ENCODE results near the gene ADAM23.
"Not testable (repeated sequence)": the region's sequence is repeated elsewhere in the genome, so short reads cannot be mapped to it uniquely, and the experiment has no call there.

Gene ADAM23, protein sequence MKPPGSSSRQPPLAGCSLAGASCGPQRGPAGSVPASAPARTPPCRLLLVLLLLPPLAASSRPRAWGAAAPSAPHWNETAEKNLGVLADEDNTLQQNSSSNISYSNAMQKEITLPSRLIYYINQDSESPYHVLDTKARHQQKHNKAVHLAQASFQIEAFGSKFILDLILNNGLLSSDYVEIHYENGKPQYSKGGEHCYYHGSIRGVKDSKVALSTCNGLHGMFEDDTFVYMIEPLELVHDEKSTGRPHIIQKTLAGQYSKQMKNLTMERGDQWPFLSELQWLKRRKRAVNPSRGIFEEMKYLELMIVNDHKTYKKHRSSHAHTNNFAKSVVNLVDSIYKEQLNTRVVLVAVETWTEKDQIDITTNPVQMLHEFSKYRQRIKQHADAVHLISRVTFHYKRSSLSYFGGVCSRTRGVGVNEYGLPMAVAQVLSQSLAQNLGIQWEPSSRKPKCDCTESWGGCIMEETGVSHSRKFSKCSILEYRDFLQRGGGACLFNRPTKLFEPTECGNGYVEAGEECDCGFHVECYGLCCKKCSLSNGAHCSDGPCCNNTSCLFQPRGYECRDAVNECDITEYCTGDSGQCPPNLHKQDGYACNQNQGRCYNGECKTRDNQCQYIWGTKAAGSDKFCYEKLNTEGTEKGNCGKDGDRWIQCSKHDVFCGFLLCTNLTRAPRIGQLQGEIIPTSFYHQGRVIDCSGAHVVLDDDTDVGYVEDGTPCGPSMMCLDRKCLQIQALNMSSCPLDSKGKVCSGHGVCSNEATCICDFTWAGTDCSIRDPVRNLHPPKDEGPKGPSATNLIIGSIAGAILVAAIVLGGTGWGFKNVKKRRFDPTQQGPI

DNA sequence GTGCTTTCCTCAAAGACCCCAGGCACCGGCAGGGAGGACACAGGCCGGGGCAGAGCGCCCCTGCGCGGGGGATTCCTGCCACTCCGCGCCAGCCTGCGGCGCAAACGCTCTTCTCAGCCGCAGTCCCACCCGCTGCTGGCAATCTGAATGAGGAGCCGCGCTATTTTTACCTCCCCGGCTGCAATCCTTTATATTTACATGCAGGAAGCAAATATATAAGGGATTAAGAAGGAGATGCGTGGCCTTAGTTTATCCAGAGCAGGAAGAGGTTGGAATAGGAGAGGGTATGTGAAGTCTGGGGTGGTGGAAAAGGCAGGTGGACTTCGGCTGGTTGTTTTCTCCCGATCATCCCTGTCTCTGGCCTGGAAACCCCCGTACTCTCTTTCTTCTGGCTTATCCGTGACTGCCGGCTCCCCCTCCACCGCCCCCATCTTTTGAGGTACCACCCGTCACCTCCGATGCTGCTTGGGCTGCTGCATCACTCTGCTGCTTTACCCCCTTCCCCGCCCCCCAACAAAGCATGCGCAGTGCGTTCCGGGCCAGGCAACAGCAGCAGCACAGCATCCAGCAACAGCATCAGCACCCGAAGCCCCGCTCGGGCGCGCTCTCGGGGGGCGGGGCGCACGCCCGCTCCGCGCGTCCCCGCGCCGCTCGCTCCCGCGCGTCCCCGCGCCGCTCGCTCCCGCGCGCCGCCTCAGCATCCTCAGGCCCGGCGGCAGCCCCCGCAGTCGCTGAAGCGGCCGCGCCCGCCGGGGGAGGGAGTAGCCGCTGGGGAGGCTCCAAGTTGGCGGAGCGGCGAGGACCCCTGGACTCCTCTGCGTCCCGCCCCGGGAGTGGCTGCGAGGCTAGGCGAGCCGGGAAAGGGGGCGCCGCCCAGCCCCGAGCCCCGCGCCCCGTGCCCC lies at the start of gene ADAM23:
TSS of gene ADAM23 (plus strand) at position 700 of the 902 bp plus-strand sequence. CDS start 335 bp downstream, outside the sequence.
- peak; percentile 11 to 39 (median 31) for DNase-seq (ENCODE audit: low read depth in 4 of 4, low spot score in 1 of 4)

DNA sequence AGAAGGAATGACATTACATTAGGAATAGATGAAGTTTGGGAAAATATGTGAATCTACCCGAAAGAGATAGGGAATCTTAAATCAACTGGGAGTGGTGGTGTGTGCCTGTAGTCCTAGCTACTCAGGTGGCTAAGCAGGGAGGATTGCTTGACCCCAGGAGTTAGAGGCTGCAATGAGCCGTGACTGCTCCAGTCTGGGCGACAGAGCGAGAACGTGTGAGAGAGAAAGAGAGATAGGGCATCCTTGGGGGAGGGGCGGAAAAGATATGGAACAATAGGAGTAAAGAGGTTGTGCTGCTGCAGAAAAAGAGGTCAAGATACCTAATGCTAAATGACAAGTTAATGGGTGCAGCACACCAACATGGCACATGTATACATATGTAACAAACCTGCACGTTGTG lies 47.1 kb upstream of the ADAM23 start:
- DNase-seq (ENCODE audit: low read depth in 4 of 4, low spot score in 1 of 4), result no peak

- DNase-seq (ENCODE audit: low read depth in 4 of 4, low spot score in 1 of 4), result not testable (repeated sequence)
These were observed 40.3 kb upstream of the ADAM23 start for GRCh38 chr2:206402956-206403569.

- DNase-seq (ENCODE audit: low read depth in 4 of 4, low spot score in 1 of 4), result no peak
These were observed 34.7 kb upstream of the ADAM23 start for GRCh38 chr2:206408323-206409320.

GRCh38 chr2:206410714-206411113 lies 32.6 kb upstream of the ADAM23 start:
- DNase-seq (ENCODE audit: low read depth in 4 of 4, low spot score in 1 of 4), result no peak

DNA sequence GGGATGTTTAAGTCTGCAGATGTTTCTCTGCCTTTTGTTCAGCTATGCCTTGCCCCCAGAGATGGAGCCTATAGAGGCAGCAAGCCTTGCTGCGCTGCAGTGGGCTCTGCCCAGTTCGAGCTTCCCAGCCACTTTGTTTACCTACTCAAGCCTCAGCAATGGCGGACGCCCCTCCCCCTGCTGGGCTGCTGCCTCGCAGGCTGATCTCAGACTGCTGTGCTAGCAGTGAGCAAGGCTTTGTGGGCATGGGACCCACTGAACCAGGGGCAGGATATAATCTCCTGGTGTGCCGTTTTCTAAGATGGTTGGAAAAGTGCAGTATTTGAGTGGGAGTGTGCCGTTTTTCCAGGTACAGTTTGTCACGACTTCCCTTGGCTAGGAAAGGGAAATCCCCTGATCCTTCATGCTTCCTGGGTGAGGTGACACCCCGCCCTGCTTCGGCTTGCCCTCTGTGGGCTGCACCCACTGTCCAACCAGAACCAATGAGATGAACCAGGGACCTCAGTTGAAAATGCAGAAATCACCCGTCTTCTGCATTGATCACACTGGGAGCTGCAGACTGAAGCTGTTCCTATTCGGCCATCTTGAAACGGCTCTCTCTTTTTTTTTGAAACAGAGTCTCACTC lies 27.6 kb upstream of the ADAM23 start:
- no peak for DNase-seq (ENCODE audit: low read depth in 4 of 4, low spot score in 1 of 4)

DNA sequence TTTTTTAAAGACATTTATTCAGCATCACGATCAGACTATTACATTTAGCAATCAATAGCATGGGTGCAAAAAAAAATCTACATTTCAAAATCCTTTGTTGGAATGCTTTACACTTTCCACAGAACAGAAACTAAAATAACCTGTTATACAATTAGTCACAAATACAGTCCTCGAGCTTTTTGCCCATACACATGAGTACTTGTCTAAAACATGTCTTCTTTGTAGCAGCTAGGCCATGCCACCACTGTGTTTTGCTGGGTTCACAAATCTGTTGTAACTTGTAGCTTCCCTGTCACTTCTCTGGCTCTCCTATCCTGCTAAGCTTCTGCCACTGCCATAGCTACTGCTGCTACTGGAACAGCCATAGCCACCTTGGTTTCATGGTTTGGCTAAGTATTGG lies 24.4 kb upstream of the ADAM23 start:
- DNase-seq (ENCODE audit: low read depth in 4 of 4, low spot score in 1 of 4), result no peak

DNA sequence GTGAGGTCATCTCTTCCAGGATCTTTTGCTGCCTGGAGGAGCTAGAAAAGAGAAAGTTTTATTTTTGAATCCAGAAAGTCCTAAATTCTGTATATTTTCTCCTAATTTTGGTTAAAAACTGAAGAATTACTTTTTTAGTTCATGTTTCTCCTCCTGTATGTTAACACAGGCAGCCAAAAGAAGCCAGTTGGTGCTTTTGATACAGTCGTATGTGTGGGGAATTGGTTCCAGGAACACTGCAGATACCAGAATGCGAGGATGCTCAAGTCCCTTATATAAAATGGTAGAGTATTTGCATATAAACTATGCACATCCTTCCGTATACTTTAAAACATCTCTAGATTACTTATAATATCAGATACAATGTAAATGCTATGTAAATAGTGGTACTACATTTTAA lies 22.6 kb upstream of the ADAM23 start:
- DNase-seq (ENCODE audit: low read depth in 4 of 4, low spot score in 1 of 4), result no peak

DNA sequence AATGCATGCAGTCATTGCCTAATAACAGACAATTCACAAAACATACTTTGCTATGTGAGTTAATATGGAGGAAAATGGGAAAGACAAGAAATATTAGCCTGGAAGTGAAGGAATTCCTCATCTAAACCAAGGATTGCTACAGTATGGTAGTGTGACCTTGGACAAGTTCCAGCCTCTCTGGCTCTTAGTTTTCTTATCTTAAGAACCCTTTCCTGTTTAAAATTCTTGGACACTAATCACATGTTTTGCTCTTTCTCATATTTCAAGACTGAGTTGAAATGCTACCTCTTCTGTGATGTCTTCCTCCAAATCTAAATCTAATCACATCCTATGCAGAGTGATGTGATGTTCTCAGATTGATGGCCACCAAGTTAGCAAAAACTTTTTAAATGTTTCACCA lies 20.8 kb upstream of the ADAM23 start:
- DNase-seq (ENCODE audit: low read depth in 4 of 4, low spot score in 1 of 4), result no peak

GRCh38 chr2:206423147-206423546 lies 20.2 kb upstream of the ADAM23 start:
- DNase-seq (ENCODE audit: low read depth in 4 of 4, low spot score in 1 of 4), result no peak

DNA sequence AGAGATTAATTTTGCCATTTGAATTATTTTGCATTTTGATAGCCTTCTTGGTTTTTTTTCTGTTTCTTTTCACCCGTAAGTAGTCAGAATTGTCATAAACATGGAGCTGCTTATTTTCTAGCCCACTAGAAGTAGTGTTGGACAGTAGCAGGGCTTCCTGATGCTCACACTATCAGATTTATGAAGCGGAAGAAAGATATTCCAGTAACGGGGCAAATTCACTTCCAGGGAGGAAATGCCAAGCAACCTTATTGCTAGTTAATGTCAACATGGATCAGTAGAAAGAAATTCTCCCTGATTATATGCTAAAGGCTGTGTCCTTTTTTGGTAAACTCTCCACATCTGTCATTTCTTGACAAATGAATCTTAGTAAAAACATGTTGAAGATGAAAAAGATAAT lies 19.2 kb upstream of the ADAM23 start:
- DNase-seq (ENCODE audit: low read depth in 4 of 4, low spot score in 1 of 4), result no peak

GRCh38 chr2:206428783-206429182 lies 14.5 kb upstream of the ADAM23 start:
- DNase-seq (ENCODE audit: low read depth in 4 of 4, low spot score in 1 of 4), result no peak

DNA sequence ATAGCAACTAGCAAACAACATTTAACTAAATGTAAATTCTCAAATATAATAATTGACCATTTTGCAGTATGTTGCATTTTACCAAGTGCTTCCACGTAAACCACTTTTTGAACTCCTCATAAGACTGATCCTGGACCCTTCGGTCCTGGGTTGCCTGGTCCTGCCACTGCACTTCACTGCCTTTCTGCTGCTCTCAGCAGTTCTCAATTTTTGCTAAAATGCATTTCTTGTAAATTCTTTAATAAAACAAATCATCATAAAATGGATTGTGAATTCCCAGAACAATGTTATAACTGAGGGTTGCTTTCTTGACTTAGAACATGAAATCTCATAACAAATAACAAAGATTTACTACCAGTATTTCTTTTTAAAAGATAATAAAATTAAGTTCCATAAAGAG lies 12.9 kb upstream of the ADAM23 start:
- no peak for DNase-seq (ENCODE audit: low read depth in 4 of 4, low spot score in 1 of 4)

GRCh38 chr2:206431439-206431838 lies 11.9 kb upstream of the ADAM23 start:
- no peak for DNase-seq (ENCODE audit: low read depth in 4 of 4, low spot score in 1 of 4)

- no peak for DNase-seq (ENCODE audit: low read depth in 4 of 4, low spot score in 1 of 4)
These were observed 10.9 kb upstream of the ADAM23 start for GRCh38 chr2:206432193-206433082.

DNA sequence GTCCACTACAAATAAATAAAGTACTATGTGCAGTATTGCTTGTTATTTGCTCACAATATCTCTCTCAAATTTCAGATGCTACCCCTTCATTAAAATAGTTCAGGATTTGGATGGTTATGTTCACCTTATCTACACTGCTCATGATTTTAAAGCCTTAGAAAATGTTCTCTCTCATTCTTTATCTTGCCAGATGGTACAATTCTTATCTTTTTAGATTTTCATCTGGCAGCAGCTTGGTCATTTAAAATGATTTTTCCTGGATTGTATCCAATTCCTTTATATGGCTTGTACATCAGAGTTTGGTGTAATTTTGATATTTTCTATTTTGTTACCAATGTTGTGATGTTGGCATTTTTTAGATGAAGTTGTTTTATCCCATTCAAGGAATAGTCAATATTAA lies 10.1 kb upstream of the ADAM23 start:
- no peak for DNase-seq (ENCODE audit: low read depth in 4 of 4, low spot score in 1 of 4)

- no peak for DNase-seq (ENCODE audit: low read depth in 4 of 4, low spot score in 1 of 4)
These were observed 9.6 kb upstream of the ADAM23 start for GRCh38 chr2:206433686-206434085.

DNA sequence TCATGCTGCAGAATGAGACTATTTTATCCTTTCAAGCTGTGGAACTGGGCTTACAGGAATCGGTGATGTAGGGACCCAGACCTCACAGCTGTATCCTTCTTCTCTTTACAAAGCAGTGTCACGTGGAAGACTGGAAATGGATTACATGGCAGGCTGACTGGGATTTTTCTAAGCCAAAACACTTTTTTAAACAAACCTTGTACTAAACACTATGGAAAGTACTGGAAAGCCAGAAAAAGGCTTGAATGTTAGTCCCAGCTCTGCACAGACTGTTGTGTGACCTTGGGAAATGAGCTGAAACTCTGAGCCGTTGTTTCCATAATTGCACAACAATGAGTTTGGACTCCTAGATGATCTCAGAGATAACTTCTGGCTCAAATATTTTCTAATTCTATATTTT lies 7.6 kb upstream of the ADAM23 start:
- no peak for DNase-seq (ENCODE audit: low read depth in 4 of 4, low spot score in 1 of 4)

Data from stimulated activated CD4-positive, alpha-beta T cell treated with anti-CD3 and anti-CD28 coated beads, Interleukin-1b, Interleukin-23, amount 100 ng/mL, for 24 hours (primary cell).